H9 (cell line): Measurements from ENCODE around the gene RNU7-1. TPM values are rescaled to one million over a fixed set of nuclear protein-coding genes. Genes with fewer than 3 reads are reported as not detected.

ENCODE experiments used
- DNase-seq: peaks from one replicate; pipeline ENCODE4 v3.0.0-alpha.2; 2017
- H2AFZ ChIP-seq: one replicate; pipeline ENCODE4 v1.6.1; 2013; ENCODE audit warnings: mild to moderate bottlenecking, low read length, control low read depth, moderate library complexity
- H2AK5ac ChIP-seq: 2 replicates; pipeline ENCODE4 v1.6.1; 2013; ENCODE audit warnings: low read length, control low read depth, mixed read lengths; ENCODE audit not compliant: insufficient read length
- H2BK120ac ChIP-seq: one replicate; pipeline ENCODE4 v1.6.1; 2013; ENCODE audit warnings: low read depth, mild to moderate bottlenecking, low read length, control low read depth, inconsistent platforms; ENCODE audit not compliant: poor library complexity, severe bottlenecking
- H2BK12ac ChIP-seq: 2 replicates; pipeline ENCODE4 v1.6.1; 2013; ENCODE audit warnings: low read length, control low read depth, mixed read lengths, low read depth; ENCODE audit not compliant: insufficient read length
- H2BK15ac ChIP-seq: 2 replicates; pipeline ENCODE4 v1.6.1; 2013; ENCODE audit warnings: low read depth, low read length, control low read depth
- H2BK20ac ChIP-seq: one replicate; pipeline ENCODE4 v1.6.1; 2013; ENCODE audit warnings: low read depth, mild to moderate bottlenecking, low read length, control low read depth, inconsistent platforms; ENCODE audit not compliant: poor library complexity, severe bottlenecking
- H2BK5ac ChIP-seq: 2 replicates; pipeline ENCODE4 v1.6.1; 2013; ENCODE audit warnings: low read length, control low read depth, mixed read lengths; ENCODE audit not compliant: insufficient read length
- H3K14ac ChIP-seq: 2 replicates; pipeline ENCODE4 v1.6.1; 2013; ENCODE audit warnings: low read length, control low read depth; ENCODE audit not compliant: insufficient read depth
- H3K18ac ChIP-seq: 2 replicates; pipeline ENCODE4 v1.6.1; 2013; ENCODE audit warnings: low read depth, mild to moderate bottlenecking, mixed read lengths, low read length, control low read depth; ENCODE audit not compliant: insufficient read length
- H3K23ac ChIP-seq: 2 replicates; pipeline ENCODE4 v1.6.1; 2013; ENCODE audit warnings: low read length, control low read depth, mixed read lengths, low read depth; ENCODE audit not compliant: insufficient read length
- H3K23me2 ChIP-seq: 2 replicates; pipeline ENCODE4 v1.6.1; 2013; ENCODE audit warnings: low read depth, mild to moderate bottlenecking, mixed read lengths, low read length, control low read depth; ENCODE audit not compliant: insufficient read length, poor library complexity, severe bottlenecking
- H3K27ac ChIP-seq: 2 replicates; pipeline ENCODE4 v1.5.1; 2013; ENCODE audit warnings: low read length, control low read depth, mixed read lengths, low read depth; ENCODE audit not compliant: insufficient read length
- H3K27me3 ChIP-seq: 2 replicates; pipeline ENCODE4 v1.6.1; 2013; ENCODE audit warnings: low read length, control low read depth, inconsistent platforms; ENCODE audit not compliant: insufficient read depth
- H3K4ac ChIP-seq: 2 replicates; pipeline ENCODE4 v1.6.1; 2013; ENCODE audit warnings: low read depth, mild to moderate bottlenecking, control low read depth, inconsistent platforms, low read length, moderate library complexity
- H3K4me1 ChIP-seq: 2 replicates; pipeline ENCODE4 v1.6.1; 2013; ENCODE audit warnings: low read length, control low read depth, inconsistent platforms; ENCODE audit not compliant: insufficient read depth
- H3K4me2 ChIP-seq: 2 replicates; pipeline ENCODE4 v1.6.1; 2013; ENCODE audit warnings: low read length, control low read depth, mixed read lengths; ENCODE audit not compliant: insufficient read length, insufficient read depth
- H3K56ac ChIP-seq: 2 replicates; pipeline ENCODE4 v1.6.1; 2013; ENCODE audit warnings: low read depth, mild to moderate bottlenecking, mixed read lengths, low read length, control low read depth; ENCODE audit not compliant: insufficient read length
- H3K79me1 ChIP-seq: 2 replicates; pipeline ENCODE4 v1.6.1; 2013; ENCODE audit warnings: low read depth, mild to moderate bottlenecking, moderate library complexity, low read length, control low read depth, inconsistent platforms; ENCODE audit not compliant: insufficient read depth, poor library complexity, severe bottlenecking
- H3K79me2 ChIP-seq: 2 replicates; pipeline ENCODE4 v1.6.1; 2013; ENCODE audit warnings: low read length, control low read depth, inconsistent platforms; ENCODE audit not compliant: insufficient read depth
- H3K9ac ChIP-seq: 2 replicates; pipeline ENCODE4 v1.6.1; 2013; ENCODE audit warnings: low read length, control low read depth, mixed read lengths; ENCODE audit not compliant: insufficient read length; ENCODE audit errors: extremely low read depth
- H3K9me3 ChIP-seq: one replicate; pipeline ENCODE4 v1.6.1; 2013; ENCODE audit warnings: low read depth, low read length, inconsistent platforms; ENCODE audit not compliant: control insufficient read depth
- H3T11ph ChIP-seq: one replicate; pipeline ENCODE4 v1.6.1; 2013; ENCODE audit warnings: mild to moderate bottlenecking, low read length, control low read depth, inconsistent platforms
- H4K20me1 ChIP-seq: one replicate; pipeline ENCODE4 v1.6.1; 2013; ENCODE audit not compliant: control insufficient read depth, insufficient read length, insufficient read depth
- H4K5ac ChIP-seq: 2 replicates; pipeline ENCODE4 v1.6.1; 2013; ENCODE audit warnings: low read depth, mild to moderate bottlenecking, mixed read lengths, low read length, control low read depth; ENCODE audit not compliant: insufficient read length
- H4K8ac ChIP-seq: replicated peaks from 2 replicates; pipeline ENCODE4 v1.6.1; 2013; ENCODE audit warnings: low read length, control low read depth, mixed read lengths, low read depth; ENCODE audit not compliant: insufficient read length
- H4K91ac ChIP-seq: 2 replicates; pipeline ENCODE4 v1.6.1; 2013; ENCODE audit warnings: low read depth, mild to moderate bottlenecking, moderate library complexity, mixed read lengths, low read length, control low read depth; ENCODE audit not compliant: insufficient read length
- H3K27ac Mint-ChIP-seq, 3 experiments: 2 replicates in 2 of 3; 3 replicates in 1 of 3; pipeline ENCODE4 v1.8.0; 2020 to 2021; ENCODE audit warnings: mixed read lengths in 3 of 3, mild to moderate bottlenecking in 1 of 3, moderate library complexity in 1 of 3
- H3K27me3 Mint-ChIP-seq: 2 replicates; pipeline ENCODE4 v1.8.0; 2021; ENCODE audit warnings: low read depth, mild to moderate bottlenecking, moderate library complexity, mixed read lengths
- H3K36me3 Mint-ChIP-seq, 3 experiments: 2 replicates in 2 of 3; 3 replicates in 1 of 3; pipeline ENCODE4 v1.8.0; 2020 to 2021; ENCODE audit warnings: low read depth in 3 of 3, mixed read lengths in 3 of 3; ENCODE audit not compliant: insufficient read depth in 1 of 3
- H3K4me1 Mint-ChIP-seq, 2 experiments: 2 replicates each; pipeline ENCODE4 v1.8.0; 2020; ENCODE audit warnings: mixed read lengths in 2 of 2
- H3K4me3 Mint-ChIP-seq, 2 experiments: 2 replicates in 1 of 2; 3 replicates in 1 of 2; pipeline ENCODE4 v1.8.0; 2020 to 2021; ENCODE audit warnings: mild to moderate bottlenecking in 2 of 2, mixed read lengths in 2 of 2, moderate library complexity in 1 of 2
- H3K9me3 Mint-ChIP-seq, 2 experiments: 2 replicates in 1 of 2; 3 replicates in 1 of 2; pipeline ENCODE4 v1.8.0; 2020; ENCODE audit warnings: mild to moderate bottlenecking in 2 of 2, mixed read lengths in 2 of 2, moderate library complexity in 1 of 2
- CTCF ChIP-seq: fragments of 200-600 bp; sonication (generic); conservative IDR thresholded peaks from 3 replicates; pipeline ENCODE4 v1.8.0; 2021; ENCODE audit warnings: antibody characterized with exemption, mild to moderate bottlenecking
- WGBS: extraction: QIAGEN DNeasy Blood & Tissue Kit; methylation state at CpG from one replicate; pipeline ENCODE4 v1.1.7; 2013; ENCODE audit warnings: missing lambda C conversion rate, low lambda C conversion rate, mixed read lengths; ENCODE audit not compliant: insufficient read length; ENCODE audit errors: extremely low coverage; 5-methylcytosine and 5-hydroxymethylcytosine counted together
- total RNA-seq: library from RNA; stranded (reverse); gene quantifications from 2 replicates; pipeline ENCODE4 v1.2.1, GENCODE V29; 2021

Gene RNU7-1
- total RNA-seq, 1 experiment from 2014 or later = not detected

GRCh38 chr12:6957741-6958608, 14.4 kb downstream of the RNU7-1 start:
- H3K27ac Mint-ChIP-seq = peak overlapping the region in 1 of 3 experiments; percentile 82; a peak in 3 of 7 replicates
- H2AFZ ChIP-seq = no peak overlapping the region
- H3K4me3 Mint-ChIP-seq = no peak overlapping the region

More at GRCh38 chr12:6957741-6958608, 14.4 kb downstream of the RNU7-1 start:
- Histone ChIP-seq H4K5ac (no peak overlapping the region), H3K79me2 (no peaks in the 10 kb centered on the region; the same call in 1 of the 2 replicates), H4K20me1 (no peaks in the 10 kb centered on the region), H3K18ac (no peak overlapping the region), H2BK120ac (no peak overlapping the region), H3K27ac (no peak overlapping the region), H3K9me3 (no peaks in the 10 kb centered on the region), H3K4me1 (peaks cover 5% of the 10 kb centered on the region; the same call in 1 of the 2 replicates), H3K56ac (no peak overlapping the region), H3K4me2 (no peak overlapping the region), H3K9ac (no peak overlapping the region), H2BK12ac (no peak overlapping the region), H2BK20ac (no peak overlapping the region), H2BK15ac (no peak overlapping the region), H3K14ac (no peak overlapping the region; the same call in 1 of the 2 replicates), H3K4ac (no peak overlapping the region), H4K8ac (no peak overlapping the region), H3K79me1 (no peaks in the 10 kb centered on the region), H2BK5ac (no peak overlapping the region), H3T11ph (no peak overlapping the region), H2AK5ac (no peak overlapping the region), H4K91ac (no peak overlapping the region), H3K23me2 (peaks cover 17% of the 10 kb centered on the region), H3K23ac (no peak overlapping the region), H3K27me3 (no peaks in the 10 kb centered on the region)
- H3K4me1 Mint-ChIP-seq = peaks cover 29 to 46% of the 10 kb centered on the region in 2 experiments
- no peak for DNase-seq
- H3K36me3 Mint-ChIP-seq = peaks cover 0 to 6% (median 0%) of the 10 kb centered on the region in 3 experiments; a peak in 4 of 7 replicates
- no CpG with 5 or more reads among the region's 28 CpGs for WGBS
- H3K9me3 Mint-ChIP-seq = no peaks in the 10 kb centered on the region
- no peaks in the 10 kb centered on the region; the same call in 1 of the 2 replicates for H3K27me3 Mint-ChIP-seq
- no peak for TF ChIP-seq CTCF
